ENCODE measurements around the gene CERK.

GRCh38 chr22:46674906-46675305 is 63.1 kb downstream of the CERK start:
- no peak for TF ChIP-seq CTCF (IDR thresholded peaks at IDR 0.05)
- TF ChIP-seq POLR2A (IDR thresholded peaks at IDR 0.05): no peak
